NCI-H446 treated with DMSO at 0.1 percent for 48 hours (cell line): ENCODE measurements around the gene ADGRF1.
"Not testable (repeated sequence)": the region's sequence is repeated elsewhere in the genome, so short reads cannot be mapped to it uniquely, and the experiment has no call there.

Source experiments
- DNase-seq: peaks from one replicate; lab custom pipeline; 2025; lab: John Stamatoyannopoulos, UW

ADGRF1 gene

GRCh38 chr6:47061309-47062300 is 19.5 kb upstream of the ADGRF1 start:
- no peak for DNase-seq

- no peak for DNase-seq
Observed at GRCh38 chr6:47059216-47059885, 17.2 kb upstream of the ADGRF1 start.

GRCh38 chr6:47057830-47058540 is 15.9 kb upstream of the ADGRF1 start:
- no peak for DNase-seq

- no peak for DNase-seq
Observed at GRCh38 chr6:47056832-47057231, 14.7 kb upstream of the ADGRF1 start.

- DNase-seq: not testable (repeated sequence)
Observed at GRCh38 chr6:47054302-47054701, 12.2 kb upstream of the ADGRF1 start.

DNA sequence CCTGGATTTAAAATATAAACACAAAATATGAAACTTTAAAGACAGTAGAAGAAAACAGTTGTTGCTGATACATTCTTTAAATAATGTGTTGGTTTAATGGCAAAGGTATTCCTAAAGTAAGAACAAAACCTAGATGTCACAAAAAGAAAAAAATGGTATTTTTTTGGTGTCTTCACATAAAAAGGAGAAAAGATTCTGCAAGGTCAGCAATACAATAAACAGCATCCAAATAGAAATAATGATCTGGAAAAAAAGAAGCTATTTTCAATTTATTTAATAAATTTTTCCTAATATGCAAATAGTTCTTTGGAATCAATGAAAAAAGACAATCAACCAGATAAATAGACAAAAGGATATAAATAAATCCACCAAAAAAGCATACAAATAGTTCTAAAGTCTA is 6.5 kb upstream of the ADGRF1 start:
- no peak for DNase-seq

GRCh38 chr6:47047479-47048407 is 5.6 kb upstream of the ADGRF1 start:
- peak; percentile 23 for DNase-seq

DNA sequence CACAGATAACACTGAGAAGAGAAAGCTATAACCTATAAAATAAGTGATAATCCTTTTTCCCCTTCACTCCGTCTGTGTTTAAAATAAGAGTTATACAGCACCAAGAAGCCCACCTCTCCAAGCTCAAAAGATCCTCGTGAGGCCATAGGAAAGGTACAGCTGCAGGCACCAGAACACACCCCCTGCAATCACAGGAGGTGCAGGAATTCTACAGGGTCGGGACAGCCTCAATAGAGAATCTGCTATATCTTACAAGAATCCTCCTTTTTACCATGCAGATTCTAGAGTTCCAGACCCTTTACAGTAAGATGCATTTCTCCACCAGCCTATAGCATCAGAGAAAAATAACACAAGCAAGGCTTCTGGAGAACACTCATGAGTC is 5.0 kb upstream of the ADGRF1 start:
- DNase-seq: no peak

- DNase-seq: no peak
Observed at GRCh38 chr6:47044397-47044796, 2.3 kb upstream of the ADGRF1 start.

- DNase-seq: no peak
Observed at GRCh38 chr6:47043286-47043685, 1.2 kb upstream of the ADGRF1 start.

DNA sequence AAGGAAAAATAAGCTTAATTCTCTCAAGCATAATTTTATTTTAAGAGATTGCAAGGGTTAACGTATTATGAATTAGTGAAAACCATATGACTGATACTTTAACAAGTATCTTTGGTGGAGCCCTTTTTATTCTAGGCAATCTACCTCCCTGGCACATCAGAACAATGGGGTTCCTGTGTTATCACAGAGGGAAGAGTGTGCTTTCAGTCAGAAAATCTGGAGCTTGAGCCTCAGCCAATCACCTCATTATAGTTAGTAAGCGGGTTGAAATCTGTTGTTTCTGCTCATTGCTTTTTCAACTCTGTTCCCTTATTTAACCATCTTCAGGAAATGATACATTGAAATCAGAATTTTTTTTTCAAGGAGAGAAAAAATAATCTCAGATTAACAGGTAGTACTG is 391 bp downstream of the ADGRF1 start:
- no peak for DNase-seq

- peak; percentile 73 for DNase-seq
Observed at GRCh38 chr6:47034926-47035325, 7.2 kb downstream of the ADGRF1 start.

DNA sequence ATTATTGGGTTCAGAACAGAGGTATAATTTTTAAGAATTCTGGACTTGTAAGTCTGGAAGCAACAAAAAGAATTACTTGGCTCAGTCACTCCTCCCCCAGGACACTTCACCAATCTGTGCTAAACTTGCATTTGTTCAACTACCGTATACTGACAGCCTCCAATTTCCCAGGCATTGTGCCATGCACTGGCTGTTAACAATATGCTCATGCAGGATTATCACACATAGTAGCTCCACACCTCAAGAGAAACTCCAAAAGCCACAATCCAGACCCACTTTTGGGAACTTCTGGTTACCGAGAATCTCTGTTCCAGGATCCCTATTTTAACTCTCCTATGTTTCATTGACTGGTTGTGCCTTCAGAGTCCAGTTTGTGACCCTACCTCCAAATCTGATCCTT is 7.7 kb downstream of the ADGRF1 start:
- no peak for DNase-seq

DNA sequence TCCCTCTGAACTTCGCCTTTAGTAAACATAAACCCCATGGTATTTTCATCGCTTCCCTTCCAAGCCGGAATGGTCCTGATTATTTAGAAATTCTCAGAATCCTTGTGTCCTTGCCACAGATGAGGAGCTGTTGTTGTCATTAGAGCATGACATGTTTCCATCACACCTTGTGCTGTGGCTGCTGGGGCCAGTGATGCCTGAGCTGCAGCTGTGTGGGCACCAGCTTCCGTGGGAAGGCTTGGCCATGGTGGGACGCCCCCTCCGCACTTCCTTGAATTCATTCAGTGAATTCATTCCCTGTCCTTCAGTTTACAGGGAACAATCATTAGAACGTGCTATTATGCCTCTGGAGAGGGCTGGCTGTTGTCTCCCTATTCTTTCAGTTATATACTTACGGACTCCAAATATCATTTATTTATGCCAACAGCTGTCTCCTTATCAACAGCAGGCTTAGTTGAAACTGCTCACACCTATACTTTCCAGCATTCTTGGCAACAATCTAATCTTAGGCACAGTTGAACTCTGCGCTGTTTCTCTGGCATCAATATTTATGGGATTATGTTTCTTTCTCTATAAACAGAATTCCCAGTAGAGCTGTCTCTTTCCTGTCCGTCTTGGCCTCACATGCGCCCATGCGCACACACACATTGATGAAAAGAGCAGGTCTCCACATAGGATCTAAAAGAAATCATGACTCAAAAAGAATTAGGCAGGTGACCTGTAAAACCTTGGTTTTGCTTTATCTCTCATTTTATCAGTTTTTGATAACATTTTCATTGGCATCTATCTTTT is 9.0 kb downstream of the ADGRF1 start:
- no peak for DNase-seq

DNA sequence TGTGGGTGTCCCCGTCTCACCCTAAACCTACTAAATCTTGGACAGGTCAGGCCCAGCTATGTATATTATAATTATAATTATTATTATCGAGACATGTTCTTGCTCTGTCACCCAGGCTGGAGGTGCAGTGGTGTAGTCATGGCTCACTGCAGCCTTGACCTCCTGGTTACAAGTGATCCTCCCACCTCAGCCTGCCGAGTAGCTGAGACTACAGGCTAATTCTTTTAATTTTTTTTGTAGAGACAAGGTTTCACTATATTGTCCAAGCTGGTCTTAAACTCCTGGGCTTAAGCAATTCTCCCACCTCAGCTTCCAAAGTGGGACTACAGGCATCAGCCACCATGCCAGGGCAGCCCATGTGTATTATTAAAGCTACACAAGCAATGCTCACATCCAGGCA is 10.5 kb downstream of the ADGRF1 start:
- no peak for DNase-seq

DNA sequence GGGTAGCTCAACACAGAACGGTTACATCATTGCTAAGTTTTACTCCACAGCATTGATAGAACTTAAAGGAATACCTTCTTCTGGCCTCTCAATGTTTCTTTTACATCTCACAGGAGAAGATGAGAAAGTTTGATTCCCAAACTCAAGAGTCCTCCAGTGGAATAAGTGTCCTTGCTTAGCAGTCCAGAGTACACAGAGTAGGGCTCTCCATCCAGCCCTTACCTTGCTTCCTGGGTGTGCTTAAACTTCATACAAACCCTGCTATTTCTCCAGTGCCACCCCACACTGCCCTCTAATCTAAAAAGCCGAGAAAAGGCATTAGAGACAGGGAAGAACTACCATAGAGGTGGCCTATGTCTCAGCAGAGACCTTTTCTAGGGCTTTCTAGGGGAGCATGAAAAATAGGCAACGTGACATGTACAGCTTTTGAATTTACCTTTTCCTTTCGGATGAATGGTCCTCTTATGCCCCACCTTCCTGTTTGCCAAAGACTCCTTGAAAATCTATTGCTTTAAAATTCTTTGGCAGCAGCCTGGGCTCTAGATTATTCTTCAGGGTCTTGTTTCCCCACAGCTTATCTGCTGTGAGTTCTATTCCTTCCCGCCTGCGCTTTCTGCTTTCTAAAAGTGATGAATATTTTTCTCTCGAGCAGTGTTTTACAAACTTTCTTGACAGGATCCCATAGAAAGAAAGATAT is 12.1 kb downstream of the ADGRF1 start:
- no peak for DNase-seq

- DNase-seq: no peak
Observed at GRCh38 chr6:47028835-47029360, 13.2 kb downstream of the ADGRF1 start.

- DNase-seq: no peak
Observed at GRCh38 chr6:47027315-47027714, 14.8 kb downstream of the ADGRF1 start.

DNA sequence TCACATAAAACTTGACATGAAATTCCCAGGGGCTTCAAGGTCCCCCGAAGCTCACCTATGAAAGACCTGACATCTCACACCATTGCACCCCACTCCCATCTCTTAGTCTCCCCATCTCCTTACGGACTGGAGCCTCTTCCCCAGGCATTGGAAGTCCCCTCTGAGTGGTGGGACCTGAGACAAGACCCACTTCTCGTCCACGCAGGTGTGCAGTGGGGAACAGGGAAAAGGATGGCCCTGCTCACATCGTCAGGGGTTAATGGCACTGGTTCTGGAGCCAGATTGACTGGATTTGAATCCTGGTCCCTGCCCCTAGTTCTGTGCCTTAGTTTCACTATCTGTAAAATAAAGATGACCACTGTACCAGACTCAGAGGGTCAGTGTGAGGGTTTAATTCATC is 15.5 kb downstream of the ADGRF1 start:
- DNase-seq: no peak

GRCh38 chr6:47023573-47023972 is 18.6 kb downstream of the ADGRF1 start:
- DNase-seq: no peak
